HAP-1 (cell line): Measurements from ENCODE around the gene CLCNKA.

Source experiments
- DNase-seq, 2 experiments: peaks; one replicate each; pipeline ENCODE4 v3.0.0-alpha.2; 2016 to 2020; ENCODE audit warnings: low spot score in 2 of 2
- H3K27me3 ChIP-seq: fragments of 250-450 bp; sonication (Bioruptor Pico); 2 replicates; pipeline ENCODE4 v1.5.1; 2020; ENCODE audit warnings: low read depth, mild to moderate bottlenecking, moderate library complexity
- H3K36me3 ChIP-seq: fragments of 250-450 bp; sonication (Bioruptor Pico); replicated peaks from 2 replicates; pipeline ENCODE4 v1.5.1; 2020; ENCODE audit warnings: mild to moderate bottlenecking
- H3K4me1 ChIP-seq: fragments of 250-450 bp; sonication (Bioruptor Pico); 2 replicates; pipeline ENCODE4 v1.5.1; 2020; ENCODE audit warnings: mild to moderate bottlenecking
- H3K4me3 ChIP-seq: fragments of 250-450 bp; sonication (Bioruptor Pico); 2 replicates; pipeline ENCODE4 v1.5.1; 2020; ENCODE audit warnings: mild to moderate bottlenecking, moderate library complexity
- H3K9me3 ChIP-seq: fragments of 250-450 bp; sonication (Bioruptor Pico); 2 replicates; pipeline ENCODE4 v1.5.1; 2020; ENCODE audit warnings: mild to moderate bottlenecking, moderate library complexity
- in situ Hi-C: fragments of 300-500 bp; cut with MboI; formaldehyde crosslinking; loops from 3 replicates; pipeline ENCODE4 v1.14.3; 2020; ENCODE audit warnings: low sequenced_read_pairs, inconsistent platforms, mixed read lengths

The CLCNKA gene

DNA sequence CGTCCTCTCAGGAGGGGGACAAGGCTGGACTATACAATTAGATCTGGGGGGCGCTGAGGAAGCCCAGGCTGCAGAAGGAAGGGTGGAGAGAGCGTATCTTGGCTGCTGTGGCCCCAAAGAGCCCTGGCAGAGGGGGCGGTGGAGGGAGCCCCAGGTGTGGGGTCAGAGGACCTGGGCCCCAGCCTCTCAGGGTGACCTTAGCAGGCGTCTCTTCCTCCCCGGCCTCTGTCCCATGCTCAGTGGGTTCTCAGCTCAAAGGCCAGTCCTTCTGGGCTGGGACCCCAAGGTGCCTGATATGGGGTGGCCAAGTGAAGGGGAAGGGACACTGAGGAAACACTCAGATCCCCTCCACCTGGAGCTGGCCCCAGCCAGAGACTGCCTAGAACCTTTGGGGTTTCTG is 49.8 kb downstream of the CLCNKA start:
- Histone ChIP-seq H3K27me3 (no peaks in the 10 kb centered on the region), H3K4me1 (peaks cover 5% of the 10 kb centered on the region)
- in situ Hi-C loops: loop anchor here (10.0 kb wide), 1 partner anchor 293 kb away; the partner anchor contains the start of gene SZRD1

DNA sequence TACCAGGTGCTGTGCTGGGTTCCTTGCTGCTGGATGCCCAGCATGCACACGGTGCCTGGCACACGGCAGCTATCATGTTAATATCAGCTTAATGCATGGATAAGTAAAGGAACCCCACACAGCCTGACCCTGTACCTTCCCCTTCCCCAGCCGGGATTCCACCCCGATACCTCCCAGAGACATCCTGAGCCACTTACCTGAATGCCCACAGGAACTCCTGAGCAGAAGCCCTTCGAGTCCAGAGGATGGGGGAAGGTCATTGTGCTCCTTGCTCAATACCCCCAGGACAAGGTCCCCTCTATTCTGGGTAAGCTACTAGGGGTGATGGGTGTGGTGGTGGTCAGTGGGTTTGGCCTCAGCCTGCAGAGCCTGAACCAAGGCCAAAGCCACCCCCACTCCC is 50.3 kb downstream of the CLCNKA start:
- H3K9me3 ChIP-seq: no peaks in the 10 kb centered on the region
- in situ Hi-C loops: loop anchor here (10.0 kb wide), 1 partner anchor 293 kb away; the partner anchor contains the start of gene SZRD1
- H3K27me3 ChIP-seq: no peaks in the 10 kb centered on the region
- DNase-seq: no peak
- no peaks in the 10 kb centered on the region for H3K36me3 ChIP-seq
- H3K4me3 ChIP-seq: no peak overlapping the region
- peaks cover 5% of the 10 kb centered on the region for H3K4me1 ChIP-seq

More for the DNA sequence above, 49.8 kb downstream of the CLCNKA start:
- H3K4me3 ChIP-seq: no peak overlapping the region
- no peaks in the 10 kb centered on the region for H3K36me3 ChIP-seq
- no peak for DNase-seq
- H3K9me3 ChIP-seq: no peaks in the 10 kb centered on the region

DNA sequence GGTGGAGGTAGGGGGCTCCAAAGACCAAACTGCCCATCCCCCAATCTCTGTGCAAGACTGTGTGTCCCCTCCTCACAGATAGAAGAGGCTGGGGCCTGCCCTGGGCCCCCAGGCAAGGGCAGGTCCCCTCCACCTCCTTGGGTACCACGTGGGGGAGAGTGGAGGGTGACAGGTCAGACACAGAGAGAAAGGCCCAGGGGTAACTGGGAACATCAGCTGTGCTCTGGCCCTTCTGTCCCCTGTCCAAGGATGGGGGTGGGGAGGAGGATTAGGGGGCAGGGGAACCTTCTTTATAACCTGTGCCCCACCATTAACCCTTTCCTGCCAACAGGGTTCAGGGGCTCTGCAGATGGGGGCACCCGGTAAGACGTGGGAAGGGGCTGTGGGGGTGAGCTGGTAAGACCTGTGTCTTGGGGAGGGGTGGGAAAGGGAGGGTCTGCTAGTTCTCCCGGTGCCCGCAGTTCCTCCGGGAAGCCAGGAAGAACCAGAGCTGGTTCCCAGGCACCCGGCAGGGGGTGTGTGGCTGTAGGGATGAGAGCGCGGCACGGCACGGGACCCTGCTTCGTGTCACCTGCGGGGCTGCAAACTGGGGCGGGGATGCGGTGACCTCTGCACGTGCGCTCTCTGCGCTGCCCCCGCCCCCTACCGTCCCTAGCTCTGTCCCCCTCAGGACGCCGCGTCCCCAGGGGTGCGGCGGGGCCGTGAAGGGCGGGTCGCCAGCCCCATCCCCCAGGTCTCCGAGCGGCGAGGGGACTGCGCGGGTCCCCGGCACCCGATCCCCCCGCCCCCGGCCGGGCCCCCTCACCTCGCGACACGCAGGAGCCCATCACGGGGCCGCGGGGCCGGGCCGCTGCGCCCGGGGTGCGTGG is 51.0 kb downstream of the CLCNKA start:
- in situ Hi-C loops: loop anchor here (10.0 kb wide), 1 partner anchor 292 kb away; the partner anchor contains the start of gene SZRD1
- Histone ChIP-seq H3K36me3 (no peaks in the 10 kb centered on the region), H3K9me3 (no peaks in the 10 kb centered on the region), H3K4me1 (peaks cover 5% of the 10 kb centered on the region), H3K27me3 (no peaks in the 10 kb centered on the region), H3K4me3 (peak overlapping the region; percentile 35)
- DNase-seq: peak in 1 of 2 experiments; percentile 61

DNA sequence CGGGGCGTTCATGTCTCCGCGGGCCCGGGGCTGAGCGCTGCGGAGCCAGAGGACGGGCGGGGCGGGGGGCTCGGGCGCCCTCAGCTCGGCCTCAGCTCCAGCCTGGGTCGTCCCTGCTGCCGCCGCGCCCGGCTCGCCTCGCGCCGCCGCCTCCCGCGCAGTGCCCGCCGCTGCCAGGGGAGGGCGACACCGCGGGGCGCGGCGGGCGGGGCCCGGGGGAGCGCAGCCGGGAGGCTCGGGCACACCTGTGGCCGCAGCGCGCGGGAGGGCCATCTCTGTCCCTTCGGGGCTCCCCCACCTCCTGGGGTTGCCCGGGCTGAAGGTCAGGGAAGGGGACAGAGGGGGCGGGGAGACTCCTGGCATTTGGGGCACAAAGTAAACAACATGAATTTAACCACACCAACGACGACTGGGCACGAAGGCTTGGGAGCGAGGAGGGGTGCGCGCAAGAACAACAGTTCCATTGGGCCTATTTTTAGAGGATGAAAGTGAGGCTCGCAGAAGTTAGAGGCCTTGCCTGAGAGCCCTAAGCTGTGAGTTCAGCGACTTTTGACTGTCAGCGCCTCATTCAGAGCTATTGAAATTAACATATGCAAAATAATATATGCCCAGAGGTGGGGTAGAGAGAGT is 51.8 kb downstream of the CLCNKA start, which contains the start of gene FAM131C:
TSS of gene FAM131C (minus strand) at position 162 of the 630 bp plus-strand sequence. CDS start 209 bp downstream, outside the sequence.
- H3K27me3 ChIP-seq: no peaks in the 10 kb centered on the region
- H3K9me3 ChIP-seq: no peaks in the 10 kb centered on the region
- peak within 1 kb of the TSS; percentile 35 for H3K4me3 ChIP-seq
- H3K36me3 ChIP-seq: no peaks in the 10 kb centered on the region
- peak; percentile 41 to 56 for DNase-seq
- in situ Hi-C loops: loop anchor here (10.0 kb wide), 1 partner anchor 291 kb away; the partner anchor contains the start of gene SZRD1
- peaks cover 5% of the 10 kb centered on the region for H3K4me1 ChIP-seq

DNA sequence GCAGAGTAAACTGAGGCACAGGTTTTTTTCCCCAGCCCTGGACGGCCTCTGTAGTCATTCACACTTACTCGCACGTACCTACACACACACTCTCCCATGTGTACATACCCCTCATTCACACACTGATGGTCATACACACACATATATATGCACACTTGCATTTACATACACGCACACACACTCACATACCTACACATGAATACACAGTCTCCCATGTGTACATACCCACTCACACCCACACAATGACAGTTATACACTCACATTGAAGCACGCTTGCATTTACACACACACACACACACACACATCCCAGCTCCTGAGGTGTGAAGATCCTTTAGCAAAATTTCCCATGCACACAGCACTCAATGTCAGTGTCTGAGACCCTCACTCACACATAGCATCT is 52.4 kb downstream of the CLCNKA start:
- H3K36me3 ChIP-seq: no peaks in the 10 kb centered on the region
- no peak for DNase-seq
- no peaks in the 10 kb centered on the region for H3K9me3 ChIP-seq
- in situ Hi-C loops: loop anchor here (10.0 kb wide), 1 partner anchor 291 kb away; the partner anchor contains the start of gene SZRD1
- peaks cover 5% of the 10 kb centered on the region for H3K4me1 ChIP-seq
- no peak overlapping the region; the same call in 1 of the 2 replicates for H3K4me3 ChIP-seq
- H3K27me3 ChIP-seq: no peaks in the 10 kb centered on the region

DNA sequence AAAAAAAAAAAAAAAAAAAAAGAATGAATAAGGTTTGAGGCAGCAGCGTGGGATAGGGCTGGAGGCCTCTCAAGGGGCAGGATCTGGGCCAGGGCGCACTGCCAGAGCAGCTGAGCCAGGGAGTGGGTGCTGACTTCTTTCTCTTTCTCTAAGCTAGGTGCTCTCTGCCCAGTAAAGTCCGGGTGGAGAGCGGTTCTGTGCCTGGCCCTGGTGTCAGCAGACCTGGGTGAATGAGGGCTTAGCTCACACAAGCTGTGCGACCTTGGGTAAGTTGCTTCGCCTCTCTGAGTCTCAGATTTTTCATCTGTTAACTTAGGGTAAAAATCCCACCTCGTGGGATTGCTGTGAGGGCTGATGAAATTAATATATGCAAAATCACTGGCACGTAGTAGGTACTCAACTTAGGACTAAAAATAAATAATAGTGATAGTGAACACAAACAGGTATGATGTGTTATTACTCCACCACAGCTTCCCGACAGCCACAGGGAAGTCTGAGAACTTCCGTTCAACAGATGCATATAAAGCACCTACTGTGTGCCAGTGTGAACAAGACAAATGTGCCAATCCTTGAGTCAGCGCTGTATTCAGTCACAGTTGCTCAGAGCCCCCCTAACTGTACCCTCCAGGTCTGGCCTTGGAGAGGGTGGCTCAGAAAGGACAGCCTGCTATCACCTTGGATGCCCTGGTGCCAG is 53.6 kb downstream of the CLCNKA start:
- no peaks in the 10 kb centered on the region for H3K9me3 ChIP-seq
- peaks cover 5% of the 10 kb centered on the region for H3K4me1 ChIP-seq
- H3K36me3 ChIP-seq: no peaks in the 10 kb centered on the region
- H3K4me3 ChIP-seq: no peak overlapping the region
- H3K27me3 ChIP-seq: no peaks in the 10 kb centered on the region
- in situ Hi-C loops: loop anchor here (10.0 kb wide), 1 partner anchor 289 kb away; the partner anchor contains the start of gene SZRD1
- DNase-seq: no peak

DNA sequence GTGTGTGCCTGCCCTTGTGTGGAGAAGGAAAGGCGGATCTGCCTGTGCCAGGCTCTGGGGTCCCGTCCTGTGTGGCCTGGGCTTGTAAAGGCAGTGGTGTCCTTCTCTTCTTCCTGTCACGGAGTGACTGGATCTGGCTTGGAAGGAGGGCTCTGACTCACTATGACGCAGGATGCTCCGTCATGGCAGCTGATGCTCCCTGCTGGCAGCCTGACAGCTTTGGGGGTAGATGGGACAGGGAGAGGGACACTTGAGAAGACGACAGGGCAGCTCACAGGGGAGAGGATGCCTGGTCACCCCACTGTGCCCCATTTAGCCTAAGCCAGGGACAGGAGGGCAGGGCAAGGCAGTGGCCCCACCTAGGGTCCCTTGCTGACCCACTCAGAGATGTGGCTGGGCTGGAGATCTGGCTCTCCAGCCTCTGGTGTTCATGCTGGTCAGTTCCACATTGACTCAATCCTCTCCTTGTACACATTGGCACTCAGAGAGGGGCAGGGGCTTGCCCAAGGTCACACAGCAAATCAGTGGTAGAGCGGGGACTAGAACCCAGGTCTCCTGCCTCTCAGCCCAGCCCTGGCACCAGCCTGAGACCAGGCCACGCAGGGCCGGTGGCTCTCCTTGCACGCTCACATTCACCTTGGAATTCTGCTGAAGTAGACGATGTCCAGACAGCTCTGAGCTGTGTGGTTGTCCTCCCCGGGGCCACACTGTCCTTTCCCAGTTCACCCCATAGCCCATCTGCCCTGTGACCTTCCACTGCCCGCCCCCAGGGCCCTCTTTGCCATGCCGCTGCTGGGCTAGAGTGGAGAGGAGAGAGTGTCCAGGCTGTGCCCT is 54.4 kb downstream of the CLCNKA start:
- no peak for DNase-seq
- no peaks in the 10 kb centered on the region for H3K9me3 ChIP-seq
- H3K4me3 ChIP-seq: no peak overlapping the region
- H3K4me1 ChIP-seq: peaks cover 5% of the 10 kb centered on the region
- no peaks in the 10 kb centered on the region for H3K27me3 ChIP-seq
- in situ Hi-C loops: loop anchor here (10.0 kb wide), 1 partner anchor 289 kb away; the partner anchor contains the start of gene SZRD1
- no peaks in the 10 kb centered on the region for H3K36me3 ChIP-seq

DNA sequence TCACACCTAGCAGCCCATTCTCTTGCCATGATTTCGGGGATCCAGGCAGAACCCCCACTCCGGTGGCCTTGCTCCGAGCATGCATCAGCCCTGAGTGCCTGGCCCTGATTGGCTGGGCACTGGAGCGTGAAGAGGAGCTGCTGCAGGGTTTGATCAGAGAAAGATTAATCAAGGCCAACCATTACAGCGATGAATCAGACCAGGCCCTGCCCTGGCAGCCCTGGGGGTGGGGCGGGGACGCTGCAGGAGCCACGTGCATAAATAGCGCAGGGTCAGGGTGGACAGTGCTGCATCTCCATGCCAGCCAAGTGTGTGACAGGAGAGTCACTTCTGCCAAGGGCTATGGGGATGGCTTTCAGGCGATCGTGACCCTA is 55.0 kb downstream of the CLCNKA start:
- no peaks in the 10 kb centered on the region for H3K9me3 ChIP-seq
- peaks cover 5% of the 10 kb centered on the region for H3K4me1 ChIP-seq
- in situ Hi-C loops: loop anchor here (10.0 kb wide), 1 partner anchor 288 kb away; the partner anchor contains the start of gene SZRD1
- no peaks in the 10 kb centered on the region for H3K27me3 ChIP-seq
- H3K4me3 ChIP-seq: no peak overlapping the region
- H3K36me3 ChIP-seq: no peaks in the 10 kb centered on the region
- no peak for DNase-seq

DNA sequence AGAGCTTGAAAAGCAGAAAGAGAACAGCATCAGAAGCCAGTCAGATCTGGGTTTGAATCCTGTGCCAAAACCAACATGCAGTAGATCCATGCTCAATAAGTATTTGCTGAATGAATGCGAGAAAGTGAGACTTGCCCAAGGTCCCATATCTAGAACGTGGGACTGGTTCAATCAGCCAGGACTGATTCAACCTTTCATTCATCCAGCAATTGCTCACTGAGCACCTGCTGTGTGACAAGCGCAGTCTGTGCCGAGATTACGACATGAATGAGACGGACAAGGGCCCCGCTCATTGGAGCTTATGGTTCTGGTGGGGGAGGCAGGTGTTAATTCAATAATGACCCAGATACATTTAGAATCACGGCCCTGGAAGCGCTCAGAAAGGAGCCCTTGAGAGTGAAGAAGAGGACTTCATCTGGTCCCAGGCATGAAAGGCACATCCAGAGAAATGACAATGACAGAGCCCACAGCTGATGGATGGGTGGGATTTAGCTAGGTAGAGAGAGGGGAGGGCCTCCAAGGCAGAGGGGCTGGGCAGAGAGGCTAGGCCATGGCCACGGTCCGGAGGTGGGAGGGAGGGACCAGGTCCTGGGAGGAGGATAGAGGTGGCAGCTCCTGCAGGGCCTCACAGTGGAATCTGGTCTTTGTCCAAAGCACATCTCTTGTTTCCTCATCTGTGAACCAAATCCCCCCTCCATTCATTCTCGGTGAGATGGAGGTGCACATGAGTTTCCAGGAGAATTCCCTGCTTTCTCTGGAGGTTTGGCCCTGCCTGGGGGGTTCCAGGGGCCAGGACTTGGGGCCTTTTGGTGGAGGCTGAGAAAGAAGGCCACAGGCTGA is 55.8 kb downstream of the CLCNKA start:
- H3K9me3 ChIP-seq: no peaks in the 10 kb centered on the region
- no peaks in the 10 kb centered on the region for H3K27me3 ChIP-seq
- peaks cover 5% of the 10 kb centered on the region for H3K4me1 ChIP-seq
- no peak overlapping the region for H3K4me3 ChIP-seq
- DNase-seq: no peak
- in situ Hi-C loops: loop anchor here (10.0 kb wide), 1 partner anchor 287 kb away; the partner anchor contains the start of gene SZRD1
- no peaks in the 10 kb centered on the region for H3K36me3 ChIP-seq

DNA sequence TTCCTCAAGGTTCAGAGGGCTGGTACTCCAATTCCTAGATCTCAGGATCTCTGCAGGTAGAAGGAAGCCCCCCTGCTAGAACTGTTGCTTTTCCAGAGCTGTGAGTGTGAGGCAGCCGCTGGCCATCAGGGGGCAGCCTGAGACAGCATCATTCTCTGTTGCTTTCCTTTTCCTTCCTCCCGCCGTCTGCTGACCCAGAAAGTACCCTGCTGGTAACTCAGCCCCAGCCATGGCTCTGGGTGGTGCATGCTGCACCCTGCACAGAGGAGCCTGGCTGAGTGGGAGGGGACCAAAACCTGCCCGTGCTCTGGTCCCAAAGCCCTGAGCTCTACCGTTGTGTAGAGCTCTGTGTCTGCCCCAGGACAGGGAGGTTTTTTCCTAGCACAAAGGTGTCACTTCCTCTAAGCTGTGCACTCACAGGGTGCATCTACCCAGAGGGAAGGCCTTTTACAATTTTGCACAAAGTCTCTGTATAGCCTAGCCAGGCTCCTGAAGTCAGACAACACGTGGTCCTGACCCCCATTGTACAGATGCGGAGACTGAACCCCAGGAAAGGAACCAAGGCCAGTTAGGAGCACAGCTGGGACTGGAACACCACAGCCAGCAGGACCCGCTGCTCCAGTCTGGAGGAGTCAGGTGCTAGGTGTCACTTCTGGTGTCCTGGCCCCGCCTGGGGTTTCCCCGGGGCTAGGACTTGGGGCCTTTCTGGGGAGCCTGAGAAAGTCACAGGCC is 57.3 kb downstream of the CLCNKA start:
- H3K36me3 ChIP-seq: no peaks in the 10 kb centered on the region
- H3K9me3 ChIP-seq: no peaks in the 10 kb centered on the region
- H3K4me3 ChIP-seq: no peak overlapping the region
- DNase-seq: peak; percentile 76 to 88
- in situ Hi-C loops: loop anchor here (10.0 kb wide), 1 partner anchor 286 kb away; the partner anchor contains the start of gene SZRD1
- H3K27me3 ChIP-seq: no peaks in the 10 kb centered on the region
- no peaks in the 10 kb centered on the region for H3K4me1 ChIP-seq

DNA sequence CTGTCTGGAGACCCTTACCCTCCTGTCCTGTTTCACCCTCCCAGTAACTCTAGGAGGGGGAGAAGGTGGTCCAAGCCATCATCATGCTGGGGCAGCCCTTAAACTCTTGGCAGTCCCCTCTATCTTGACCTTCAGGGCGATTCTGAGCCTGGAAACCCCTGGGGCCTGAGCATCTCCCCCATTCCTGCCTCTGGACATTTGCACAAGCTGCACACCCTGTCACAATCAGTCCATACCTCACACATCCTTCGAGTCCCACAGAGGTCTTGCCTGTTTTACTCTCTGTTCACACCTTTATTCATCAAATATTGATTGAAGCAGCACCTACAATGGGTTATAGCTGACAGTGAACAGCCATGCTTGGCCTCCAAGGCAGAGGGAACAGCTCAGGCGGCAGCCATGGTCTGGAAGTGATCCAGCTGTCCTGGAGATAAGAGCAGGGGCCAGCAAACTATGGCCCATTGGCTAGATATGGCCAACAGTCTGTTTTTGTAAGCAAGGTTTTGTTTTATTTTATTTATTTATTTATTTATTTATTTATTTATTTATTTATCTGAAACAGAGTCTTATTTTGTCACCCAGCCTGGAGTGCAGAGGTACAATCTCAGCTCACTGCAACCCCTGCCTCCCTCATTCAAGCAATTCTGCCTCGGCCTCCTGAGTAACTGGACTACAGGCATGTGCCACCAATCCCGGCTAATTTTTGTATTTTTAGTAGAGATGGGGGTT is 58.8 kb downstream of the CLCNKA start:
- H3K4me1 ChIP-seq: no peaks in the 10 kb centered on the region
- no peaks in the 10 kb centered on the region for H3K9me3 ChIP-seq
- H3K36me3 ChIP-seq: no peaks in the 10 kb centered on the region
- H3K4me3 ChIP-seq: no peak overlapping the region
- no peaks in the 10 kb centered on the region for H3K27me3 ChIP-seq
- in situ Hi-C loops: loop anchor here (5.0 kb wide), 1 partner anchor 102 kb away; no protein-coding TSS in a partner anchor
- DNase-seq: no peak
